ENCODE results near the gene C19orf85.

Gene C19orf85

GRCh38 chr19:55491546-55492360 is 27.2 kb upstream of the C19orf85 start:
- no peaks in the 10 kb centered on the region for H3K36me3 ChIP-seq
- intact Hi-C loops (cut with DNase I; ENCODE audit: low total_unique reads), result no loop called here
- H3K27me3 ChIP-seq, result peaks cover 0 to 65% of the 10 kb centered on the region in 2 donors
- H3K27ac ChIP-seq, result peak overlapping the region; percentile 18 to 22
- H3K4me1 ChIP-seq, result peaks cover 0 to 41% (median 18%) of the 10 kb centered on the region in 4 donors
- TF ChIP-seq, protein P1, sequence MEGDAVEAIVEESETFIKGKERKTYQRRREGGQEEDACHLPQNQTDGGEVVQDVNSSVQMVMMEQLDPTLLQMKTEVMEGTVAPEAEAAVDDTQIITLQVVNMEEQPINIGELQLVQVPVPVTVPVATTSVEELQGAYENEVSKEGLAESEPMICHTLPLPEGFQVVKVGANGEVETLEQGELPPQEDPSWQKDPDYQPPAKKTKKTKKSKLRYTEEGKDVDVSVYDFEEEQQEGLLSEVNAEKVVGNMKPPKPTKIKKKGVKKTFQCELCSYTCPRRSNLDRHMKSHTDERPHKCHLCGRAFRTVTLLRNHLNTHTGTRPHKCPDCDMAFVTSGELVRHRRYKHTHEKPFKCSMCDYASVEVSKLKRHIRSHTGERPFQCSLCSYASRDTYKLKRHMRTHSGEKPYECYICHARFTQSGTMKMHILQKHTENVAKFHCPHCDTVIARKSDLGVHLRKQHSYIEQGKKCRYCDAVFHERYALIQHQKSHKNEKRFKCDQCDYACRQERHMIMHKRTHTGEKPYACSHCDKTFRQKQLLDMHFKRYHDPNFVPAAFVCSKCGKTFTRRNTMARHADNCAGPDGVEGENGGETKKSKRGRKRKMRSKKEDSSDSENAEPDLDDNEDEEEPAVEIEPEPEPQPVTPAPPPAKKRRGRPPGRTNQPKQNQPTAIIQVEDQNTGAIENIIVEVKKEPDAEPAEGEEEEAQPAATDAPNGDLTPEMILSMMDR (IDR thresholded peaks at IDR 0.05), result no peak
- DNase-seq, result no peak
- no peak overlapping the region for H3K4me3 ChIP-seq
- no peaks in the 10 kb centered on the region for H3K9me3 ChIP-seq

GRCh38 chr19:55490478-55491432 is 26.2 kb upstream of the C19orf85 start:
- H3K9me3 ChIP-seq, result no peaks in the 10 kb centered on the region
- H3K27me3 ChIP-seq, result peaks cover 0 to 75% of the 10 kb centered on the region in 2 donors
- DNase-seq, result no peak
- no peaks in the 10 kb centered on the region for H3K36me3 ChIP-seq
- H3K4me3 ChIP-seq, result no peak overlapping the region
- peaks cover 0 to 51% (median 25%) of the 10 kb centered on the region in 4 donors for H3K4me1 ChIP-seq
- H3K27ac ChIP-seq, result peak overlapping the region; percentile 18 to 22
- TF ChIP-seq, protein P1 (IDR thresholded peaks at IDR 0.05), result no peak
- intact Hi-C loops (cut with DNase I; ENCODE audit: low total_unique reads), result no loop called here

DNA sequence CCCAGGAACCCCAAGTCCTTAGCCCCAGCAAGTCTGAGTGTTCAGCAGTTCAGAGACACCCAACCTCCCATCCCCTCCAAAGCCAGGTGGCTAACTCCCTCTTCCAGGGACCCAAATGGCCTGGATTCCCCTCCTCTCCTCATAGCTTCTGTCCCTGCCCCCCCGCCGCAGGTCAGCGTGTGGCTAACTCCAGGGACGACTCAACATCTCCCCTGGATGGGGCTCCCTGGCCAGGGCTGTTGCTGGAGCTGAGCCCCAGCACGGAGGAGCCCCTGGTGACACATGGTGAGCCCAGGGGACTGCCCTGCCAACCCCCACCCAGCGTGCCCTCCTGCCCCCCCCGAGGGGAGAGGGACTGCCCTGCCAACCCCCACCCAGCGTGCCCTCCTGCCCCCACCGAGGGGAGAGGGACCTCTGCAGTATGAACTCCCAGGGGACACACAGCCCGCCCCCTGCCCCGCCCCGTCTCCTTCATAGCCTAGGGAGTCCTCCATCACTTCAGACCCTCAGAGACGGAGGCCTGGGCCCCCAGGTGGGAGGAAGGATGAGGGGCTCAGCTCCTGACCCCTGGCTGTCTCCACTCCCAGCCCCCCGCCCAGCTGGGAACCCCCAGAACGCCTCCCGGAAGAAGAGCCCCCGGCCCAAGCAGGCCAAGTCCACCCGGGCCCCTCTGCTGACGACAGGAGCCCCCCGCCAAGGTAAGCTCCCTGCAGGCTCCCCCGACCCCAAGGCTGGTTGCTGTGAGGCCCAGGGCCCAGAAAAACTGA is 25.3 kb upstream of the C19orf85 start:
- H3K27ac ChIP-seq, result peak overlapping the region in 1 of 2 donors; percentile 86
- H3K9me3 ChIP-seq, result no peaks in the 10 kb centered on the region
- intact Hi-C loops (cut with DNase I; ENCODE audit: low total_unique reads), result no loop called here
- H3K27me3 ChIP-seq, result peaks cover 0 to 83% of the 10 kb centered on the region in 2 donors
- H3K36me3 ChIP-seq, result no peaks in the 10 kb centered on the region
- no peak for DNase-seq
- TF ChIP-seq, protein P1 (IDR thresholded peaks at IDR 0.05), result no peak
- peak overlapping the region in 1 of 2 donors; percentile 38 for H3K4me3 ChIP-seq
- peaks cover 0 to 59% (median 32%) of the 10 kb centered on the region in 4 donors for H3K4me1 ChIP-seq

DNA sequence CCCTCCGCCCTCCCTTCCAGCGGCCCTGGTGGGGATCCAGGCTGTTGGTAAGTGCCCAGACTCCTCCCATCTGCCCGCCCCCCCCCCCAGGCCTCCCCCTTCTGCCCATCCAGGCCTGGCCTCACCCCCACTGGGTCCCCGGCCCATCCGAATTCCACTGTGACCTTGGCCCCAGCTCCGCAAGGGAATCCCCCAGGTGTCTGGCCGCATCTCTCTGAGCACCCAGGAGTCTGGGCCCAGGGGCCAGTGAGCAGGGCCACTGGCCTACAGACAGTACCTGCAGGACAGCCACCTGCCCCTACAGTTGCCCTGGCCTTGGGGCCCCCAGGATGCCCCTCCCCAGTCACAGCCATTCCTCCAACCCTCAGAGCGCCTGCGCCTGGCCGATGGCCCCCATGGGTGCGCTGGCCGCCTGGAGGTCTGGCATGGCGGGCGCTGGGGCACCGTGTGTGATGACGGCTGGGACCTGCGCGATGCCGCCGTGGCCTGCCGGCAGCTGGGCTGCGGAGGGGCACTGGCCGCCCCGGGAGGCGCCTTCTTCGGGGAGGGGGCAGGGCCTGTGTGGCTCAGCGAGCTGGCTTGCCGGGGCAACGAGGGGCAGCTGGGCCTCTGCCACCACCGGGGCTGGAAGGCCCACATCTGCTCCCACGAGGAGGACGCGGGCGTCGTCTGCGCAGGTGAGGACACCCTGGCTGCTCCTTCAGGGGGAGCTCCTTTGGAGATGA is 24.6 kb upstream of the C19orf85 start:
- TF ChIP-seq, protein P1 (IDR thresholded peaks at IDR 0.05), result no peak
- Histone ChIP-seq H3K27ac (peak overlapping the region; percentile 33 to 86), H3K4me3 (peak overlapping the region in 1 of 2 donors; percentile 38), H3K4me1 (peaks cover 0 to 67% (median 40%) of the 10 kb centered on the region in 4 donors), H3K9me3 (no peaks in the 10 kb centered on the region), H3K36me3 (no peaks in the 10 kb centered on the region), H3K27me3 (peaks cover 0 to 83% of the 10 kb centered on the region in 2 donors)
- intact Hi-C loops (cut with DNase I; ENCODE audit: low total_unique reads), result no loop called here
- no peak for DNase-seq

Measured in tibial artery (tissue), 4 donors.